Activated naive CD8-positive, alpha-beta T cell treated with anti-CD3 and anti-CD28 coated beads, Interleukin-2, amount 50 U/mL, for 16 hours (primary cell): Measurements from ENCODE around the gene ASIC4.

ENCODE experiments used
- DNase-seq: peaks from one replicate; pipeline ENCODE4 v3.0.0-alpha.2; 2020; ENCODE audit warnings: low read depth, low spot score

ASIC4 gene

DNA sequence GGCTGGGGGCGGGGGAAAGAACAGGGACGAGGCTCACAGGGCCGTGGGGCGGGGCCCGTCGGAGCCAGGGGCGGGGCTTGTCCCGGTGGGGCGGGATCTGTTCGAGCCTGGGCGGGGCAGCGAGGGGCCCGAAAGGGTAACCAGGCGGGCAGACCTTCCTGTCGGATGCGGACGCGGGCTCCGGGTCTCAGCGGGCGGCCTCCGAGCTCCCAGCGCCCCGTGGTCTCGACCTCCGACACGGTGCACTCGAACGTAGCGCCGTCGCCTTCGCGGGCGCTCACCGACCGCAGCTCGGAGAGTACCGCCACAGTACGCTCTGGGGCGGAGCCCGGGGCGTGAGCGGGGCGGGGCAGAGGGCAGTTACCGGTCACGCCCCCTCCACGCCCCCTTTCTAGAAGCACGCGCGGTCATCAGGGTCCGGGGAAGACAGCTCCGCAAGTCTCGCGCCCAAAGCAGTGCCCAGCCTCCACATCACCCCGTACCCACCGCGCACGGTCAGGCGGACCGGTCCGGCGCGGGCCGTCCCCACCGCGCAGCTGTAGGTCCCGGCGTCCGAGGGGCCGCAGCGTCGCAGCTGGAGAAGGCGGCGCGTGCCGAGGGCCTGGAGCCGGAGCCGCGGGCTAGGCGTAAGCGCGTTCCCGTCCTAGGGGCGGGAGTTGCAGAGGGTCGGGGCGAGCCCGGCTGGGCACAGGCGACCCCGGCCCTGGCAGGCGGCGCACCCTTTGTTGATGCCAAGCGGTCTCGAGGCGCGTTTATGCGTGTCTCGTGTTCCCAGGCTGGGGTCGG is 38.3 kb downstream of the ASIC4 start:
- peak; percentile 51 for DNase-seq

DNA sequence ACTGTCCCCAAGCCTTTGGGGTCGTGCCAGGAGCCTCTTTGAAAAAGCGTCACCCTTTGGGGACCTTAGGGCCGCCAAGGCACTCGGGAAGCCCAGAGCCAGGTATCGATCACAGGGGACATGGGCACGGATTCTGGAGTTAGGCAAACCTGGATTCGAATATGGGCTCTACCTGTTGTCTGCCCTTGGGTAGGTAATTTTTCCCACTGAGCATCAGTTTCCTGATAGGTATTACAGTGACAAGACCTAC is 38.8 kb downstream of the ASIC4 start:
- no peak for DNase-seq

DNA sequence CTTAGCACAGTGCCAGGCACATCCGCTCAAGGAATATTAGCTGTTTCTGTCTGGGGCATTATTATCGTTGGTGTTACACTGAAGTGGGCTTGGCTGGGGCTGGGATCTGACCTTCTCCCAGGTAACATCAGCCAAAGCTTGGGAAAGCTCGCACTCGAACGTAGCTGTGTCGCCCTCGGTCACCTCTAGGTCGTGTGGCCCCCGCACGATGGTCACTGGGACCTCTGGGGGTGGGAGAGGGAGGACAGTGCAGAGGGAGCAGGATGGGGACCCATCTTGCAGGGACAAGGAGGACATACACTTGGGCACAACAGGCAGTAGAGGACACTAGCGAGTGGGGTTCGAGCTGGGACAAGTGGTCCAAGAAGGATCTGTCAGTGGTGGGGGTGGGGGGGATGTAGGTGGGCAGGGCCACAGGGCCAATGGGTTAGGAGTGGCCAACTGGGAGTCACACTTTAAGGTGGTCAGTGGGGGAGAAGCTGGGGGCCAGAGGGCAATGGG is 39.2 kb downstream of the ASIC4 start:
- DNase-seq: no peak

DNA sequence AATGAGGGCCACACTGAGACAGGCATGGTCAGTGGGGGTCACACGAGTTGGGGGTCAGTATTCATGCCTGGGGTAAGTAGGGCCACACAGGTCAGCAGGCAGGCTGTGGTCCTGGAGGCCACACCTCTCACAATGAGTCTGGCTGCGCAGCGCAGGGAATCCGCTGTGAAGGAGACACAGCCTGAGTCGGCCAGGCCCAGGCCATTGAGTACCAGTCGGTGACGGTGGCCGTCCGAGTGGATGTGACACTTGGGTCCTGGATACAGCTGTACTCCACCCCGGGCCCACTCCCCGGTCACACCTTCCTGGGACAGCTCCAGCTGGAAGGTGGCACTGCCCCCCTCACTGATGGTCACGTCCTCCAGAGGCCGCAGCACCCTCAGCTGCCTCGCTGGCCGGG is 40.1 kb downstream of the ASIC4 start:
- no peak for DNase-seq

DNA sequence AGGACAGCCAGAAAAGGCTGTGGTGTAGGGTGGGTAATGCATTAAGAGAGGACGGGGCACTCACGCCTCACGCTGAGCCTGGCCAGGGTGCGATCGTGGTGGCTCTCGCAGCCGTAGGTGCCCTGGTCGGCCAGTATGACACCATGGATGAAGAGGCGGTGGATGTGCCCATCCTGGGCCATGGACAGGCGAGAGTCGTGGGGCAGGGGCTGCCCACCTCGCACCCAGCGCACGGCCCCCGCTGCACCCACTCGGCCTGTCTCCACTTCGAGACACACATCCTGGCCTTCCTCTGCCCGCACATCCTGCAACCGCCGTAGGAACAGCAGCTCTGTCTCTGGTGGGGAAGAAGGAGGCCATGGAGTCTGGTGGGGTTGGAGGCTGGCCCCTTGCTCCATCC is 41.7 kb downstream of the ASIC4 start:
- no peak for DNase-seq

DNA sequence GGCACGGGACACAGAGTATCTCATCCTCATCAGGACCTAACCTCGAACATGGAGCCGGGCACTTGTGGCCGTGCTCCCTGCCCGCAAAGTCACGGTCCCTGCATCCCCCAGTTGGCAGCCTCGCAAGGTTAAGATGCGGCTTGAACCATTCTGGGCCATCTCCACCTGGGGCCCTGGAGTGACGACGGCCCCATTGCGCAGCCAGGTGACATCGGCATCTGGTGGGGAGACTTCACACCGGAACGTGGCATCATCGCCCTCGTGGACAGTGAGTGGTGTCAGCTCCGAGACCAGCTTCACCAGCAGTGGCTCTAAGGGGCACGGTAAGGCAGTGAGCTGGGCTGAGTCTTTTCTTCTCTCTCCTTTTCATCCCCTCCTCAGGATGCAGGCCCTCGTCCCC is 42.1 kb downstream of the ASIC4 start:
- no peak for DNase-seq

DNA sequence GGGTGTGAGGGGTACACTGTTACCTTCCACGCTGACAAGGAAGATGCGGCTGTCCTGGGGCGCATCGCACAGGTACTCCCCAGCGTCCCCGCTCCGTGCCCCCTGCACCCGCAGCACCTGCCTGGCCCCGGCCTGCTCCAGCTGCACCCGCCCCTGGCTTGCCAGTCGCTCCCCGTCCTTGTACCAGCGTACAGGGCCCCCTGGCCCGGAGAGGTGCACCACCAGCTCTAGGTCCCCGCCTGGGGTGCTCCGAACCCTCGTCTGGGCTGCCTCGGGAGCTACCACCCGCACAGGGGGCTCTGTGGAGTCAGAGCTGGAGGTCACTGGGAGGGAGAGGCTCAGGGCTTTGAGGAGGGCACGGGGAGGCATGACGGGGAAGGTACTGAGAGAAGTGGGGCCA is 43.0 kb downstream of the ASIC4 start:
- no peak for DNase-seq

- no peak for DNase-seq
Observed at GRCh38 chr2:219557791-219558785, 43.8 kb downstream of the ASIC4 start.

DNA sequence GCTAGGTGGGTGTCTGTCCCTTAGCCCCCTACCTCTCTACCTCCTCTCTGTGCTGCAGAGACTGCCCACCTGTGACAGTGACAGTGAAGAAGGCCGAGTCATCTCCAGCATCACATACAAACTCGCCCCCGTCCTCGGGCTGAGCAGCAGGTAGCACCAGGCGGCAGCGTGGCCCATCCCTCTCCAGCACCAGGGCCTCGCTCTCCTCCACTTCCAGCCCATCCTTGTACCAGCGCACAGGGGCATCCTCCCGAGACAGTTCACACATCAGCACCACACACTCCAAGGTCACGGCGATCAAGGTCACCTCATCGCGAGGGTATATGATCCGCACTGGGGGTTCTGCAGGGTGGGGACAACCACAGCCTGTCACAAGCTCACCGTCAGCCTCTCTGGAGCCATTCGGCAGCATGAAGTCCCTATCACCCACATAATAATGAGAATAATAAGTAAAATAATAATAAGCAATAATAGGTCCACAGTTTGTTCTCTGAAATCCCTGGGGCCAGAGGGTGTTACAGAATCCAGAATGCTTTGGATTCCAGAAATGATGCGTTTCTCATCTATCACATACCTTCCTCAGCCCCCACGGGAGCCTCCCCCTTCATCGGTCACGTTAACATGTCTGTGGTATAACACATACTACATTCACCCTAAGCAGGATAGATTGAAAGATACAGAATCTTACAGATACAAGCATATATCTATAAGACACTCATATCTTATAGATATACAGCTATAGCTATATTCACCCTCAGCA is 45.1 kb downstream of the ASIC4 start:
- DNase-seq: no peak

GRCh38 chr2:219560037-219560892 is 46.0 kb downstream of the ASIC4 start:
- DNase-seq: no peak

GRCh38 chr2:219560893-219561178 is 46.6 kb downstream of the ASIC4 start:
- DNase-seq: no peak

DNA sequence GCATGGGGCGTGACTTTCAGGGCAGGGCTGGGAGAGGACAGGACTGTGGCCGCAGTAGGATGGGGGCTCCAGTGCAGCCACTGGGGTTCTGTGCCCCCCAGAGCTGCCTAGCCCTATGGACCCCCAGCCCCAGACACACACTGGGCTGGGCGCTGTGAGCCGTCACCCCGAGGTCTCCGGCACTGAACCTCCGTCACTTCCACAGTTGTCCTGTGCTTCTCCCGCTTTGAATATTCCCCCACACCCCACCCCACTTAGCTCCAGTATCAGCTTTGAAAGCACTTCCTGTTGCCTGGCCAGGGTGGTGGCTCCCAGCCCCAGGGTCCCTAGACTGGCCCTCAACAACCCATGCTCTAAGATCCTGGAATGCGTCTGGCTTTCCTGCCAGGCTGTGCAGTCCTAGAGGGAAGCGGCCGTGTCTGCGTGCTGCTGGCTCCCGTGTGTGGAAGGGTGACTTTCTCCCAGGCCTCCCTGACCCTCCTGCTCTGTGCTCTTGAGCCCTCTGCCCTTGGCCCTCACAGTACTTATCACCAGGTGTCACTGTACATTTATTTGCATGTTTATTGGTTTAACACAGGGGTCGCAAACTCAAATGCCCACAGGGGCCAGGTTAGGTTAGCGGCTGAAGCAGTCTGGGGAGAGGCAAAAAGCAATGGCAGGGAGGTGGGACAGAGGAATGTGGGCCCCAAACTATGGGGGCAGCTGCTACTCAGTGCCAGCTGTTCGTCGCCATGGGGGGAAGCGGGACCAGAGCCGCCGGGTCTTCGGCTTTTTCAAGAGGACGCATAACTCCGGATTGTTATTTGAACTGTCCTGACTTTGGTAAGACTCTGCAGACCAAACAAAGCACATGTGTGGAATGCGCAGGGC is 47.1 kb downstream of the ASIC4 start:
- DNase-seq: no peak

- no peak for DNase-seq
Observed at GRCh38 chr2:219562049-219563020, 48.1 kb downstream of the ASIC4 start.

GRCh38 chr2:219563271-219563928 is 49.1 kb downstream of the ASIC4 start:
- DNase-seq: no peak

GRCh38 chr2:219565130-219566080 is 51.1 kb downstream of the ASIC4 start:
- DNase-seq: no peak

- no peak for DNase-seq
Observed at GRCh38 chr2:219566640-219567039, 52.4 kb downstream of the ASIC4 start.

DNA sequence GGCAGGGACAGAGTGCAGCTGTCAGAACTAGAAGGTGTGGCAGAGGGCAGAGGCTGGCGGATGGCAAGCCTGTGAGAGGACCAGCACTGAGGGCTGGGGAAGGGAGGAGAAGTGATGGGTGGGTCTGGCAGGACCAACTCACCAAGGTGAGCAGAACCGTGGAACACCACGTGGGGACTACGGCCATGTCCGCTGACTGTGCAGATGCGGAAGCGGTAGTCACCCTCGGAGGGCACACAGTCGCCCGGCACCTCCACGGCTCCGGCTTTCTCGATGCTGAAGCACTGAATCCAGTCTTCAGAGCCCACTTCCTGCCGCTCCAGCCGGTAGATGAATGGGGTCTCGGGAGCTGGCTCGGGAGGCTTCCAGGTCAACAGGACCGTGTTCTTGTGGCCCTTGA is 52.8 kb downstream of the ASIC4 start:
- DNase-seq: no peak
